ENCODE data around the gene RUNX2. TPM values are rescaled to one million over a fixed set of nuclear protein-coding genes. Genes with fewer than 3 reads are reported as not detected.

Gene RUNX2
- polyA plus RNA-seq, 1 donor: 0.66 TPM

- no peak for DNase-seq (ENCODE audit: low read depth)
These were observed 347.5 kb downstream of the RUNX2 start for GRCh38 chr6:45675634-45676033.

GRCh38 chr6:45676380-45676779, 348.2 kb downstream of the RUNX2 start:
- DNase-seq (ENCODE audit: low read depth): no peak

DNA sequence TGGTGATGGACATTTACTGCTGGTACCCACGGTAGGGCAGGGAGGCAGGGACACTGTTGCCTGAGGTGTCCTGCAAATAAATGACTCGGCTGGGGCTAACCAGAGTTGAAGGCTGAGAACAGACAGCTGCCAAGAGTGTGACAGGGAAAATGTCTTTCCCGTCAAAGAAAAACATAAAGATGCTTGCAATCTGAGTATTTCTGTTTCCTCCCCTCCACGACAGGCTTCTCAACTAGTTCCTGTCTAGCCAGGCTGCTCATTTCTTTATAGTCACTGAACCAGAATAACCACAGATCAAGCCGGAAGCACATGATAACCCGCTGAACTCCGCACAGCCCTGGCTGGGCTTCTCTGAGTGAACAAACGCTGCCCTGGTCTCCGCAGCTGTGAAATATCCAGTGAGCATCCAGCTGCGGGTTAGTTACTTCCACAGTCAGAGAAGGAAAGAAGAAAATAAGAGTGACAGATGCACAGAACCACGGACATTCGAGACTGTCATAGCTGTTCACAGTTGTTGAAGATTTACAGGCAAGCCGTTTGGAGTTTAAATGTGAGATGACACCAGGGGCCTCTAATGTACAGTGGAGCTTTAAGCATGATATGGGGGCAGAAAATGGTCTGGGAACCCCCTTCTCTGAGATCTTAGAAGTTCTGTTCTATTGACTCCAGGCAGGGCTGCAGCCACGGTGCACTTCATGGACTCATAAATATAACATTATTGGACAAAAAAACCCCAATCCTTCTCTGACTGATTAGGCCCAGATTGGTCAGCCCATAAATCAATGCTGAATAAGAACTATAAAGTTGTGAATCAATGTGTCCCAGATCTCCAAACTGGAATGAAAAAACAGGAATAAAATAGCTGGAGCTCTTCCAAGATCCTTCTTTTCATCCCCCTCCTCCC, 349.5 kb downstream of the RUNX2 start:
- DNase-seq (ENCODE audit: low read depth): no peak

DNA sequence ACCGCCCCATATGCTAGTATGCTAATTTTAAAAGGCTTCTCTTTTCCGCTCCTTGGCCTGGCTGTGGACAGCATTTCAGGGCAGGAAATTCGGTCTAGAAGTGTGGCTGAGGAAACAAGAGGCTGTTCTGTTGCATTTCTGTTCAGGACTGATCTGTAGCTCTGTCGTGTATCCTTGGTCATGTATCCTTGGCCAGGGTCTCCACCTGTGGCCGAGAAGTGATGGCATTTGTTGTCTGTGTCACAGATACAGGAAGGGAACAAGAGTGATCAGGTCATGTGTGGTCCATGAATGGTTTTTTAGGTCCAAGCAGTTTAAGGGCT, 350.1 kb downstream of the RUNX2 start:
- no peak for DNase-seq (ENCODE audit: low read depth)

GRCh38 chr6:45679163-45679562, 351.0 kb downstream of the RUNX2 start:
- DNase-seq (ENCODE audit: low read depth): no peak

DNA sequence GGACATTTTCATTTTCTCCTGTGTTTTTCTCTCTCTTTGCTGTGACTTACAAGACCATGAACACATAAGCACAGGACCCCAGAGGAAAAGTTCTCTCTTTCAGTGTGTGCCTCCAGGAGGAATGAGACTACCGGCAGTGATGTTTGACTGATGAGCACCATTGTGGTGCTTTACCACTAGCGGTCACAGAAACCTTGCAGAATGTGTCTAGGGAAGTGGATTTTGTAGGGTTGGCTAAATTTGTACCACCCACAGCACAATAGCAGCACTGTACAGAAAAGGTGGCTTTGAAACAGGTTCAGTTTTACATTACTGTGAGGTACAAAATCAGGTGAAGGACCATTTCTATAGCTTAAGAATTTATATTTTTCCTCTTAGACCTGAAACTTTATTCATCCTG, 351.5 kb downstream of the RUNX2 start:
- no peak for DNase-seq (ENCODE audit: low read depth)

DNA sequence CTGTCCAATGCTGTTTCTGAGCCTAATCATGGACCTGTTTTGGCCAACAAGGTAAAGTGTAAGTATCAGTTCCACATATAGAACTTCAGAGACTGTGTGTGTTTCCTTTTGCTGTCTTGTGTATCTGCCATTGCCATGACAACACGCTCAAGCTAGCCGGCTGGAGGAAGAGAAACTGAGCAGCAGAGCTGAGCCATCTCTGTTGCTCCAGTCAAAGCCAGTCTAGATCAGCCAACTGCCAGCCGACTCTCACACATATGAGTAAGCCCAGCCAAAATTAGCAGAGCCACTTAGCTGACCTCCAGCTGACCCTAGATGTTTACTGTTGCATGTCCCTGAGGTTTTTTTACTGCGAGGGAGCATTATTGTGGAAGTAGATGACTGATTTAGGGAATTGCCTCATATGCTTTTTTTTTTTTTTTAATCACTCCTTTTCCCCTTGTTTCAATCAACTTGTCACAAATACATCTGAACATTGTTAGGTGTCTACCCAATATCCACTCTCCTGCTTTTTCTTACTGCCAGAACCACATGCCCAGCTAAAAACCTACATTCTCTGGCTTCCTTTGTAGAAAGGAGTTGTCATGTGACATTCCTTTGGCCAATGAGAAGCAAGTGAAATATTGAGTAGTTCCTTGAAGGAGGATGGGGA, 353.9 kb downstream of the RUNX2 start:
- no peak for DNase-seq (ENCODE audit: low read depth)

GRCh38 chr6:45684476-45684875, 356.3 kb downstream of the RUNX2 start:
- DNase-seq (ENCODE audit: low read depth): no peak

DNA sequence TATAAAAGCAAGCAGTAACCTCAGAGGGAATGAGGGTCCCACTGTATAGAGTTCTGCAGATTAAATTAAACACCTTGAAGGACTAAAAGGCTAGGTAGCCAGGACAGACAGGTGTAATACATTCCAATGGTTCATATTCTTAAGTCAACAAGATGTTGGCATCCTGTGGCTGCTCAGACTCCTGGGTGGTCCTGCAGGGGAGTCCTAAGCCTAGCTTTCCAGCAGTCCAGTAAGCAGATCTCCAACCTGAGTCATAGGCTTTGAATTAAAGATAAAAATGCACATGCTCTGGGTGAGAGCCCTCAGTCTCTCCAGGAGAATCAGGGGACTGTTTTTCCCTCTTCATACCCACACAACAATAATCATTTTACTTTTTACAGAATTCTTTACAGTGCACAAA, 356.9 kb downstream of the RUNX2 start:
- no peak for DNase-seq (ENCODE audit: low read depth)

DNA sequence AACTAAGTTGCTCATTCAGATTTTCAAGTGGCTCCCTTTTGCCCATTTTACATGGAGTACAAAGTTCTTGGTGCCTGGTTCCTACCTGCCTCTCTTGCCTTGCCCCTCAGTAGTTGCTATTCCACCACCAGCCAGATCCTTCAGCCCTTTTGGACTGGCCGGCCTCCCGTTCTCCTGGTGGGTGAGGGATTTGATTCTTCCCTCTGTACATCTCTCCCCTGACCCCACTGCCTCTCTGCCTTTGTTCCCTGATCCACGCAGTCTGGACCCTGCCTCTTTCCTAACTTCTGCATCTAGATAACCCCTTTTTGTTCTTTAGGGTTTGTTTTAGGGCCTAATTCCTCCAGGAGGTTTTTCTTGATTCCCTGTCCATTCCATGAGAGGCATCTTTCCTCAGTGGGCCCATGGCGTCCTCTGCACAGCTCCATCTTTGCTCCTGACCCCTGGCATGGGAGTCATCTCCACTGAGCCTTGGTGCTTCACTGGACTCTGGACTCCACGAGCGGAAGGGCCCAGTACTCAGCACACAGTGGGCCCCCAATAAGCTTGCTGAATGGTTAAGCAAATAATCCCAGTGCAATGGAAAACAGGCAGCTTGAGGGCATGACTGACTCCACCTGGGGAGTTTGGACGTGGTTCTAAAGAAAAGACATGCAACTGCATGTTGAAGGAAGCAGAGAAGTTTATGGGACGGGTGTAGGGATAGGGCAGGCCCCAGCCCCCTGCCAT, 358.9 kb downstream of the RUNX2 start:
- no peak for DNase-seq (ENCODE audit: low read depth)

GRCh38 chr6:45687570-45687969, 359.4 kb downstream of the RUNX2 start:
- no peak for DNase-seq (ENCODE audit: low read depth)

DNA sequence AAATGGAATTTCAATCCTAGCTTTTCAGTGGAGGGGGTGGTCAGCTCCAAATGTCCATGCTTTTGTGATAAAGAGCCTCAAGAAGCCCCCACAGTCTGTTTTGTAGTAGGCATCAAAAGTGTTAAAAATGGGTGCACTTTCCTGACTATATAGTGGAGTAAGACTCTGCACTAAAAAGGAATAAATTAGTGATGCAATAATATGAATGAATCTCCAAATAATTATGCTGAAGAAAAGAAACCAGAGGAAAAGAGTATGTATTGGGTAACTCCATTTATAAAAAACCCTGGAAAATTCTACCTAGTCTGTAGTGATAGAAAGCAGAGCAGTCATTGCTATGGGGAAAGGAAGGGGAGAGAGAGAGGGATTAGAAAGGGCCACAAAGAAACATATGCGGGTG, 360.1 kb downstream of the RUNX2 start:
- DNase-seq (ENCODE audit: low read depth): no peak

DNA sequence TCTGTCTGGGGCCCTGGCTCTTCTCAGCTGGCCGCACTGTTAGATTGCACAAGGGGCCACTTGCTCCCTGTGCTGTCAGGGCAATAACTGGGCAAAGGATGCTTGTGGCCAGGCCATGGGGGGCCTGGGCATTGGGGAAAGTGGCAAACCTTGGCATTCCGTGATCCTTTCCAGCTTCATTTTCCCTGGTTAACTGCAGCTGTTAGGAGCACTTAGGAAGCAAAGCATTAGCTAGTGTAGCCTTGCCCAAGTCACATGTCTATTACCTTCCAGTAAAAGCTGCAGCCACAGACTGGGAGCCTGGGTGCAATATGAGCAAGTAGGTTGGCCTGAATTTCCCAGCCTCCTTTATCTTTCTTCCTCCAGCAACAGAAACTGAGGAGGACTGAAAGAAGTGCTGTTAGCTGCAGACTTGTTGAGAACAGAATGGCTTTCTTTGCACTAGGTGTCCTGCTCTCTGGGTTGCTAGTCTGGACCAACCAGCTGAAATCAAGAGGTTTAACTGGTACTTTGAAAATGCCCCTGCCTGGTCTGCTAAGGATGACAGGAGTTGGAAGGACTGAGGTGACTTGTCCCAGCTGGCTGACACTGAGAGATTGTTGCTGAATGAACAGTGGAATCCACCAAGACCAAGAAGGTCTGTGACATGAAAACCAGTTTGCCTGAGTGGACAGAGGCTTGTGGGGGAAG, 361.9 kb downstream of the RUNX2 start:
- DNase-seq (ENCODE audit: low read depth): no peak

GRCh38 chr6:45690846-45691245, 362.7 kb downstream of the RUNX2 start:
- DNase-seq (ENCODE audit: low read depth): no peak

DNA sequence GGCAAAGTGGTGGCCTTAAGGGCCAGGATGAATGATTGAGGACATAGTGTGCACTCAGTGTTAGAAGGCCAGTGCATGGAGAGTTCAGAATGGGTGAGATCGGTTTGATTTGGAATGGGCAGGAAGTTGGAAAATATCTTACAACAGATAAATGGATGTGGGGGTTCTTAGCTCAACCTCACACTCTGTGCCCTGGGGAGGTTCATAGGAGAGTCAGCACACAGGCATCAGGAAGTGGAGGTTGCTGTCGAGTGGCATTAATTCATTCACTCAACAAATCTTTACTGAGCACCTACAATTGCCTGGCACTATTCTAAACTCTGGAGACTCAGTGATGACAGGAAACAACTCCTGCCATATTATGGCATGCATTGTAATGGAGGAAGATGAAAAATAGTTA, 363.3 kb downstream of the RUNX2 start:
- no peak for DNase-seq (ENCODE audit: low read depth)

GRCh38 chr6:45692021-45692420, 363.9 kb downstream of the RUNX2 start:
- DNase-seq (ENCODE audit: low read depth): no peak

DNA sequence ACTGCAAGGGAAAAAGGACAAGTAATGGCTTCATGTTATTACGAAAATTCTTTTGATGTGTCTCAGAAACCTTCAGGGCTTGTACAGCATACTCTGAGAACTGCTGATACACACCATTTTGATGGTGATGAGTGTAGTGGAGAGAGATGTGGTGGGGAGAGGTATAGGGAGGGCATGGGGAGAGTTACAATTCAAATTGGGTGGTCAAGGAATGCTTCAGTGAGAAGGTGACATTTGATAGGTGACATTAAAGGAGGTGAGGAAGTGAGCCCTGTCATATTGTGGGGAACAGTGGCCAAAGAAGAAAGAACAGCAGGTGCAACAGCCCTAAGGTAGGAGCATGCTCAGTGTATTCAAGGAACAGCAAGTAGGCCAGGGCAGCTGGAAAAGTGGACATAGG, 368.6 kb downstream of the RUNX2 start:
- DNase-seq (ENCODE audit: low read depth): no peak

GRCh38 chr6:45697605-45698004, 369.5 kb downstream of the RUNX2 start:
- DNase-seq (ENCODE audit: low read depth): no peak

- DNase-seq (ENCODE audit: low read depth): no peak
These were observed 369.9 kb downstream of the RUNX2 start for GRCh38 chr6:45698046-45698445.

DNA sequence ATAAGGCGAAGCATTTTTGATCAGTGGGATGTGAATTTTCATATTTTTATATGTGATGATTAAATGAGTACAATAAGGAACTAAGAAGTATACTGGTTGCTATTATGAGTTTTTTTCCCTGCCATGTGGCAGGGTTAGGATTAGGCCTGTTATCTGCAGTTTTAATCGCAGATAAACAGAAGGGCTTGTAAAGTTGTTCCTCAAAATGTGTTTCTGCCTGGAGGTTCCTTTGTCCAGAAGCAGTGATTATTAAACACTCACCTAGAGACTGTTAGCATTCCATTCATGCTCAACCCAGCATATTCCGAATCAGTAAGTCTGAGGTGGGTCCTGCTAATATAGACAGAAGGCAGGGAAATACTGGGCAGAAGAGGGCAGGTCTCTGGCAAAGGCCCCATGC, 371.5 kb downstream of the RUNX2 start:
- no peak for DNase-seq (ENCODE audit: low read depth)

GRCh38 chr6:45702849-45703739, 375.0 kb downstream of the RUNX2 start:
- no peak for DNase-seq (ENCODE audit: low read depth)

All from forelimb muscle (tissue), 1 donor.